GM23338 (cell line): ENCODE results near the gene POR. TPM values are rescaled to one million over a fixed set of nuclear protein-coding genes. Genes with fewer than 3 reads are reported as not detected.

ENCODE experiments used
- ATAC-seq: fragments of 200-7000 bp; cut with Tn5 transposase; 3 replicates; pipeline ENCODE4 v1.9.1; 2020
- DNase-seq: peaks from one replicate; pipeline ENCODE4 v3.0.0-alpha.2; 2015; ENCODE audit warnings: low spot score
- H2AFZ ChIP-seq: fragments of 200-600 bp; sonication (generic); 2 replicates; pipeline ENCODE4 v1.8.0; 2016; ENCODE audit warnings: antibody characterized with exemption, mild to moderate bottlenecking, moderate library complexity
- H3F3A ChIP-seq: fragments of 200-600 bp; sonication (generic); replicated peaks from 2 replicates; pipeline ENCODE4 v1.8.0; 2017; ENCODE audit warnings: antibody characterized with exemption, mixed run types, low read depth
- H3K27ac ChIP-seq: fragments of 200-600 bp; sonication (generic); 2 replicates; pipeline ENCODE4 v1.6.1; 2016; ENCODE audit warnings: low read depth
- H3K27me3 ChIP-seq: fragments of 200-600 bp; sonication (generic); 2 replicates; pipeline ENCODE4 v1.8.0; 2016; ENCODE audit warnings: mild to moderate bottlenecking, mixed run types, moderate library complexity; ENCODE audit not compliant: insufficient read depth
- H3K36me3 ChIP-seq: fragments of 200-600 bp; sonication (generic); 2 replicates; pipeline ENCODE4 v1.8.0; 2016; ENCODE audit warnings: mild to moderate bottlenecking; ENCODE audit not compliant: insufficient read depth
- H3K4me1 ChIP-seq: fragments of 200-600 bp; sonication (generic); 2 replicates; pipeline ENCODE4 v1.8.0; 2016; ENCODE audit warnings: mild to moderate bottlenecking, moderate library complexity; ENCODE audit not compliant: insufficient read depth
- H3K4me2 ChIP-seq: fragments of 200-600 bp; sonication (generic); 2 replicates; pipeline ENCODE4 v1.7.1; 2017; ENCODE audit warnings: mixed run types
- H3K4me3 ChIP-seq: fragments of 200-600 bp; sonication (generic); 2 replicates; pipeline ENCODE4 v1.6.1; 2016; ENCODE audit warnings: mixed run types
- H3K79me2 ChIP-seq: fragments of 200-600 bp; sonication (generic); replicated peaks from 2 replicates; pipeline ENCODE4 v1.8.0; 2017; ENCODE audit warnings: mild to moderate bottlenecking; ENCODE audit not compliant: insufficient read depth
- H3K9me2 ChIP-seq: fragments of 200-600 bp; sonication (generic); 2 replicates; pipeline ENCODE4 v1.8.0; 2017; ENCODE audit not compliant: insufficient read depth
- H4K20me1 ChIP-seq: fragments of 200-600 bp; sonication (generic); replicated peaks from 2 replicates; pipeline ENCODE4 v1.8.0; 2017; ENCODE audit warnings: mild to moderate bottlenecking; ENCODE audit not compliant: insufficient read depth
- H3K27ac Mint-ChIP-seq: 2 replicates; pipeline ENCODE4 v1.8.0; 2020; ENCODE audit warnings: inconsistent platforms, mild to moderate bottlenecking, moderate library complexity, mixed read lengths
- H3K27me3 Mint-ChIP-seq: 3 replicates; pipeline ENCODE4 v1.8.0; 2022; ENCODE audit warnings: low read depth, mild to moderate bottlenecking, moderate library complexity, mixed read lengths, inconsistent platforms; ENCODE audit not compliant: insufficient read depth, poor library complexity
- H3K36me3 Mint-ChIP-seq: 3 replicates; pipeline ENCODE4 v1.8.0; 2021; ENCODE audit warnings: low read depth, mild to moderate bottlenecking, inconsistent platforms, moderate library complexity, mixed read lengths
- H3K4me1 Mint-ChIP-seq: 3 replicates; pipeline ENCODE4 v1.8.0; 2020; ENCODE audit warnings: mild to moderate bottlenecking, inconsistent platforms, mixed read lengths
- H3K4me3 Mint-ChIP-seq: 3 replicates; pipeline ENCODE4 v1.8.0; 2021; ENCODE audit warnings: moderate library complexity, mild to moderate bottlenecking, inconsistent platforms, mixed read lengths
- H3K9me3 Mint-ChIP-seq: 3 replicates; pipeline ENCODE4 v1.8.0; 2020; ENCODE audit warnings: moderate library complexity, mild to moderate bottlenecking, inconsistent platforms, mixed read lengths
- CTCF ChIP-seq, 2 experiments: fragments of 200-600 bp in 1 of 2; sonication (generic) in 1 of 2; conservative IDR thresholded peaks; 2 replicates each; pipeline versions ENCODE4 v1.5.1 to v1.6.1; 2016 to 2017; ENCODE audit warnings: antibody characterized with exemption in 2 of 2, low read depth in 2 of 2, mild to moderate bottlenecking in 2 of 2, moderate library complexity in 1 of 2
- EZH2 ChIP-seq: fragments of 200-600 bp; sonication (generic); IDR thresholded peaks from one replicate; pipeline ENCODE4 v1.8.0; 2017; ENCODE audit warnings: antibody characterized with exemption, mild to moderate bottlenecking, low read depth; ENCODE audit not compliant: unreplicated experiment
- POLR2AphosphoS5 ChIP-seq: IDR thresholded peaks from 2 replicates; pipeline ENCODE4 v1.6.1; 2016; ENCODE audit warnings: antibody characterized with exemption, low read depth
- STAT1 ChIP-seq: IDR thresholded peaks from one replicate; pipeline ENCODE4 v1.6.1; 2016; ENCODE audit warnings: antibody characterized with exemption; ENCODE audit not compliant: unreplicated experiment
- ZNF114 ChIP-seq: fragments of 250-450 bp; sonication (Bioruptor Pico); IDR thresholded peaks from 2 replicates; pipeline ENCODE4 v1.5.0; 2020; ENCODE audit warnings: mild to moderate bottlenecking, moderate library complexity
- ZNF462 ChIP-seq: fragments of 250-450 bp; sonication (Bioruptor Pico); IDR thresholded peaks from 2 replicates; pipeline ENCODE4 v1.5.0; 2020; ENCODE audit warnings: mild to moderate bottlenecking, moderate library complexity
- polyA plus RNA-seq: library from polyadenylated mRNA; unstranded; fragments of >200 nt; fragmentation: Nextera tagmentation; extraction: Ambion mirVana; gene quantifications from 2 replicates; pipeline ENCODE4 v1.2.1, GENCODE V29; 2016
- total RNA-seq: library from RNA; depleted of rRNA; stranded (reverse); fragments of >200 nt; shearing (Covaris generic); gene quantifications from 2 replicates; pipeline ENCODE4 v1.2.3, GENCODE V29; 2014

The POR gene
- total and polyA plus RNA-seq, 2 experiments from 2014 or later, result 126 to 164 TPM

- Mint-ChIP-seq H3K4me1 (peaks cover 6% of the 10 kb centered on the region), H3K27ac (no peak overlapping the region)
Measured at GRCh38 chr7:75968012-75968411, 53.1 kb downstream of the POR start.

More at GRCh38 chr7:75968012-75968411, 53.1 kb downstream of the POR start:
- Histone ChIP-seq H3K4me1 (no peaks in the 10 kb centered on the region), H3F3A (no peaks in the 10 kb centered on the region), H3K27ac (0 out of 2 replicates have a peak overlapping the region, but pooled peaks have one; percentile 32), H3K4me2 (no peak overlapping the region), H2AFZ (no peak overlapping the region), H3K9me2 (no peaks in the 10 kb centered on the region), H3K27me3 (no peaks in the 10 kb centered on the region), H3K4me3 (no peak overlapping the region), H3K36me3 (0 out of 2 replicates have a peak, but pooled peaks cover 3% of the 10 kb centered on the region), H3K79me2 (0 out of 2 replicates have a peak, but pooled peaks cover 2% of the 10 kb centered on the region), H4K20me1 (no peaks in the 10 kb centered on the region; the same call in 1 of the 2 replicates)
- H3K4me3 Mint-ChIP-seq, result no peak overlapping the region
- ATAC-seq, result no peak
- no peaks in the 10 kb centered on the region for H3K9me3 Mint-ChIP-seq
- peaks cover 13% of the 10 kb centered on the region for H3K36me3 Mint-ChIP-seq
- no peak for DNase-seq
- no peak for TF ChIP-seq ZNF114
- TF ChIP-seq POLR2AphosphoS5, result no peak
- TF ChIP-seq EZH2, result no peak
- TF ChIP-seq ZNF462 (CRISPR knock-in tag), result no peak
- TF ChIP-seq STAT1, result no peak
- TF ChIP-seq CTCF (conservative IDR thresholded peaks at IDR 0.05; ENCODE audit: low read depth in 2 of 2), result no peak
- peaks cover 8% of the 10 kb centered on the region for H3K27me3 Mint-ChIP-seq
